Astrocyte of the cerebellum (primary cell): Measurements from ENCODE around the gene TSR3.

Experiments used
- DNase-seq: peaks from one replicate; pipeline ENCODE4 v3.0.0-alpha.2; 2011; ENCODE audit warnings: low read depth
- H3K4me3 ChIP-seq: 2 replicates; pipeline ENCODE4 v1.5.1; 2011; ENCODE audit warnings: mild to moderate bottlenecking, low read depth, low read length, moderate library complexity
- in situ Hi-C: cut with HindIII; loops from 2 replicates; pipeline ENCODE4 v1.10.0; 2017; ENCODE audit warnings: low sequenced_read_pairs
- TF ChIP-seq, protein P1 (sequence below): IDR thresholded peaks from 2 replicates; pipeline ENCODE4 v1.5.1; 2012; ENCODE audit warnings: low read length, low read depth, moderate library complexity, mild to moderate bottlenecking; ENCODE audit errors: missing control alignments

TSR3 gene

GRCh38 chr16:1366060-1366711, 14.5 kb upstream of the TSR3 start:
- in situ Hi-C loops = no loop called here
- no peak for DNase-seq
- no peak overlapping the region for H3K4me3 ChIP-seq
- TF ChIP-seq, protein P1, sequence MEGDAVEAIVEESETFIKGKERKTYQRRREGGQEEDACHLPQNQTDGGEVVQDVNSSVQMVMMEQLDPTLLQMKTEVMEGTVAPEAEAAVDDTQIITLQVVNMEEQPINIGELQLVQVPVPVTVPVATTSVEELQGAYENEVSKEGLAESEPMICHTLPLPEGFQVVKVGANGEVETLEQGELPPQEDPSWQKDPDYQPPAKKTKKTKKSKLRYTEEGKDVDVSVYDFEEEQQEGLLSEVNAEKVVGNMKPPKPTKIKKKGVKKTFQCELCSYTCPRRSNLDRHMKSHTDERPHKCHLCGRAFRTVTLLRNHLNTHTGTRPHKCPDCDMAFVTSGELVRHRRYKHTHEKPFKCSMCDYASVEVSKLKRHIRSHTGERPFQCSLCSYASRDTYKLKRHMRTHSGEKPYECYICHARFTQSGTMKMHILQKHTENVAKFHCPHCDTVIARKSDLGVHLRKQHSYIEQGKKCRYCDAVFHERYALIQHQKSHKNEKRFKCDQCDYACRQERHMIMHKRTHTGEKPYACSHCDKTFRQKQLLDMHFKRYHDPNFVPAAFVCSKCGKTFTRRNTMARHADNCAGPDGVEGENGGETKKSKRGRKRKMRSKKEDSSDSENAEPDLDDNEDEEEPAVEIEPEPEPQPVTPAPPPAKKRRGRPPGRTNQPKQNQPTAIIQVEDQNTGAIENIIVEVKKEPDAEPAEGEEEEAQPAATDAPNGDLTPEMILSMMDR = no peak

DNA sequence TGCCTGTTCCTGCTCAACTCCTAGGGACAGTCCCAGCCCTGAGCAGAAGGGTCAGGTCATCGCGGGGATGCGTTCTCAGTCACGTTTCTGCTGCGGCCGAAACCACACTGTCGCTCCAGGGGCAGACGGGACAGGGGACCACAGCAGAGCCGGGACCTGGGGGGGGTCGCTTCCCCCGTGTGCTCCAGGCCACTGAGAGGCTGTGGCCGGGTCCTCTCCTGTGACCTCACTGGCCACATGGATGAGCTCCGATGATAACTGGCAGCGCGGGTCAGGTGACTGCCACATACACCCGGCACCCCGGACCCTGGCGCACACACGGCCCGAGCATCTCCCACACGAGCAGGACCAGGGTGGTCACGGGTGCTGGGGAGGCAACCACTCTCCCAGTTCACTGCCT, 12.8 kb upstream of the TSR3 start:
- TF ChIP-seq, protein P1 = no peak
- in situ Hi-C loops = no loop called here
- no peak for DNase-seq
- H3K4me3 ChIP-seq = no peak overlapping the region

GRCh38 chr16:1363501-1364041, 11.9 kb upstream of the TSR3 start:
- in situ Hi-C loops = no loop called here
- no peak for DNase-seq
- TF ChIP-seq, protein P1 = peak; percentile 82
- no peak overlapping the region for H3K4me3 ChIP-seq

GRCh38 chr16:1362807-1363206, 11.1 kb upstream of the TSR3 start:
- in situ Hi-C loops = no loop called here
- TF ChIP-seq, protein P1 = no peak
- DNase-seq = no peak
- no peak overlapping the region for H3K4me3 ChIP-seq

GRCh38 chr16:1361685-1362360, 10.1 kb upstream of the TSR3 start:
- in situ Hi-C loops = no loop called here
- no peak for DNase-seq
- TF ChIP-seq, protein P1 = no peak
- no peak overlapping the region for H3K4me3 ChIP-seq

DNA sequence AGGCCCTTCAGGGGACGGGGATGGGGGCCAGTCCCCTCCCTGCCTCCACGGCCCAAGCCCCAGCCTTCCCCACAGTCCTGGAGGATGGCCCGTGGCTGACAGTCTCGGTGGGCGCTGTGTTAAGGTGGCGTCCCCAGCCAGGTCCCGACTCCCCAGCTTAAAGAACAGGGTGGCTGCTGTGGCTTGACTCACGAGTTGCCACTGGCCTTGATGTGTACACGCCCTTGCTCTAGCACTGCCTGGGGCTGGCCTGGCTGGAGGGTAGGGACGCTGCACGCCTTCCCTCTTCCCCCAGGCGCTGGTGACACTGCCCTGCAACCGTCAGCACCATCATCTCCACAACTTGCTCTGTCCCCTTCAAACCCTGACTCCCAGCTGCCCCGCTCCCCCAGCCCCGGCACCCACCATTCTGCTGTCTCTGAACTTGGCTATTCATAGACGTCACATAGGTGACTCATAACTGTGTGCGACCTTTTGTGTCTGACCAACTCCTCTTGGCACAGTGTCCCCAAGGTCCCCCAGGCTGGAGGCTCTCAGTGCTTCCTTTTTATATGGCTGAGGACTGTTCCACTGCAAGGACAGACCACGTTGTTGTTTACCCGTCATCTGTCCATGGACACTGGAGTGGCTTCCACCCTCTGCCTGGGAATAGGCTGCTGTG, 6.4 kb upstream of the TSR3 start:
- in situ Hi-C loops = no loop called here
- TF ChIP-seq, protein P1 = no peak
- H3K4me3 ChIP-seq = no peak overlapping the region
- no peak for DNase-seq
